ENCODE data around the gene STK38.

DNA sequence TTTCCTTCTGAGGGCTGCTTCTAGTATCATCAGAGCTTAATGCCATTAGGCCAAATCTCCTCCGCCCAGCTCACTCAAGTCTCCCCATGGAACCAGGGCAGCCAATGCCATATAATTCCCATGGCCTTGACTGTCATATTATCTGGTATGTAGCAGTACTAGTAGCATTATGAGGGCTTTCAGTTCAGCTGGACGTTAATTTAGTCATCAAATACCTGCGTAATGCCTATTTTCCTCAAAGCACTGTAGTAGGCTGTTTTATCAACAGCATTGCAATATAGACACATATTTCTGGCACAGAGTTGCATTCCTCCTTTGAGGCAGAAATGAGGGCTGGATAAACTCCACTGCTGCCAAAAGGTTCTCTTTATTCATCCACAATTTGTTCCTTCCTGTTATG is 102.8 kb downstream of the STK38 start:
- no peak for TF ChIP-seq EZH2 (IDR thresholded peaks at IDR 0.05; ENCODE audit: low read length, unreplicated experiment)
- TF ChIP-seq, protein P1, sequence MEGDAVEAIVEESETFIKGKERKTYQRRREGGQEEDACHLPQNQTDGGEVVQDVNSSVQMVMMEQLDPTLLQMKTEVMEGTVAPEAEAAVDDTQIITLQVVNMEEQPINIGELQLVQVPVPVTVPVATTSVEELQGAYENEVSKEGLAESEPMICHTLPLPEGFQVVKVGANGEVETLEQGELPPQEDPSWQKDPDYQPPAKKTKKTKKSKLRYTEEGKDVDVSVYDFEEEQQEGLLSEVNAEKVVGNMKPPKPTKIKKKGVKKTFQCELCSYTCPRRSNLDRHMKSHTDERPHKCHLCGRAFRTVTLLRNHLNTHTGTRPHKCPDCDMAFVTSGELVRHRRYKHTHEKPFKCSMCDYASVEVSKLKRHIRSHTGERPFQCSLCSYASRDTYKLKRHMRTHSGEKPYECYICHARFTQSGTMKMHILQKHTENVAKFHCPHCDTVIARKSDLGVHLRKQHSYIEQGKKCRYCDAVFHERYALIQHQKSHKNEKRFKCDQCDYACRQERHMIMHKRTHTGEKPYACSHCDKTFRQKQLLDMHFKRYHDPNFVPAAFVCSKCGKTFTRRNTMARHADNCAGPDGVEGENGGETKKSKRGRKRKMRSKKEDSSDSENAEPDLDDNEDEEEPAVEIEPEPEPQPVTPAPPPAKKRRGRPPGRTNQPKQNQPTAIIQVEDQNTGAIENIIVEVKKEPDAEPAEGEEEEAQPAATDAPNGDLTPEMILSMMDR (conservative IDR thresholded peaks at IDR 0.05; ENCODE audit: low read depth, low read length) = no peak
